Activated CD4-positive, alpha-beta T cell treated with anti-CD3 and anti-CD28 coated beads, Interleukin-2, amount 50 U/mL, for 48 hours (primary cell): ENCODE results near the gene ECEL1.

Experiments
- DNase-seq, 2 experiments: peaks; one replicate each; pipeline ENCODE4 v3.0.0-alpha.2; 2020

The ECEL1 gene

GRCh38 chr2:232522623-232523401, 35.2 kb upstream of the ECEL1 start:
- DNase-seq = no peak

DNA sequence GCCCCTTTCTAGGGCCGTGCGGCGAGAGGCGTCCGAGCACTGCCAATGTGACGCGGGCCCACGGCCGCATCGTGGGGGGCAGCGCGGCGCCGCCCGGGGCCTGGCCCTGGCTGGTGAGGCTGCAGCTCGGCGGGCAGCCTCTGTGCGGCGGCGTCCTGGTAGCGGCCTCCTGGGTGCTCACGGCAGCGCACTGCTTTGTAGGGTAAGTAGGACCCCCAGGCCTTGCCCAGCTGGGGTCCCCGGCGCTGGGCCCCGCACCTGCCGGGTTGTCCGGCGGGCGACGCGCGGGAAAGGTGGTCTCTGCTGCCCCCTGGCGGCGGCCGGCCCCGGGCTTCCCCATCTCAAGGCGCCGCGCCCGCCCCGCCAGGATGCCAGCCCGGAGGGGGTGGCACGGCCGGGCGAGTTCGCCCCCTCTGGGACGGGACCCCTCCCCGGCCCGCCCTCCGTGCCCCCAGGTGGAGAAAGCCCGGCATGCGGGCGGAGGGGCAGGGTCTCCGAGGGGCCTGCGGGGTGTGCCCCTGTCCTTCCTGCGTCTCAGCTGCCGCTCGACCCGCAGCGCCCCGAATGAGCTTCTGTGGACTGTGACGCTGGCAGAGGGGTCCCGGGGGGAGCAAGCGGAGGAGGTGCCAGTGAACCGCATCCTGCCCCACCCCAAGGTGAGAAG, 34.5 kb upstream of the ECEL1 start:
- DNase-seq = peak; percentile 73 to 76

DNA sequence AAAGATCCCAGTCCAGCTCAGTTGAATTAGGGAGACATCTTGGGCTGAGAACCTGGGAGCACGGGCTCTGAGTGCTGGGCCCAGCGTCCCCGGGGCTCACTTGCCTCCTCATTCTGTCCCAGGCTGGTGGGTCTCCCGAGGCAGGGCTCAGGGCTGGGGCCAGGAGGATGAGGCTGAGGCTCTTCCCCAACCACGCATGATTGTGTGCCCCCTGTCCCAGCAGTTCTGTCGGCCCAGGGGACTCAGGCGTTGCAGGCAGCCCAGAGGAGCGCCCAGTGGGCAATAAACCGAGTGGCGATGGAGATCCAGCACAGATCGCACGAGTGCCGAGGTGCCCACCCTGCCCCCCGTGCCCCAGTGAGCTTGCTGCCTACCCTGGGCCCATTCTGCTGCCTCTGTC, 33.5 kb upstream of the ECEL1 start:
- DNase-seq = no peak

DNA sequence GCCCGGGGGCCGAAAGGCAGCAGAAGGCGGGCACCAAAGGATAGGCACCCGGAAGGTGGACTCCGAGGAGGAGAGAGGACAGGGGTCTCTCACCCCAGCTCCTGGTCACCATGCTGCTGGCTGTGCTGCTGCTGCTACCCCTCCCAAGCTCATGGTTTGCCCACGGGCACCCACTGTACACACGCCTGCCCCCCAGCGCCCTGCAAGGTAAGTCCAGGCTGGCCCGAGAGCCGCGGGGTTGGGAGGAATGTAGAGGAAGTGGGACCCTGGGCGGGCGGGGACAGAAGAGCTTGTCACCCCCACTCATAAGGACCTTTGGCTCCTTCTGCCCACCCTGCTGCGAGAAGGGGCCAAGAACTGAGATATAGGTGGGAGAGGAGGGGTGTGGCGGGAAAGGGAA, 32.9 kb upstream of the ECEL1 start:
- no peak for DNase-seq

GRCh38 chr2:232519581-232520438, 32.2 kb upstream of the ECEL1 start, which contains the start of gene PRSS56:
TSS of gene PRSS56 (plus strand) at chr2:232520388. CDS start at chr2:232520599, 211 bp downstream.
- DNase-seq = no peak

DNA sequence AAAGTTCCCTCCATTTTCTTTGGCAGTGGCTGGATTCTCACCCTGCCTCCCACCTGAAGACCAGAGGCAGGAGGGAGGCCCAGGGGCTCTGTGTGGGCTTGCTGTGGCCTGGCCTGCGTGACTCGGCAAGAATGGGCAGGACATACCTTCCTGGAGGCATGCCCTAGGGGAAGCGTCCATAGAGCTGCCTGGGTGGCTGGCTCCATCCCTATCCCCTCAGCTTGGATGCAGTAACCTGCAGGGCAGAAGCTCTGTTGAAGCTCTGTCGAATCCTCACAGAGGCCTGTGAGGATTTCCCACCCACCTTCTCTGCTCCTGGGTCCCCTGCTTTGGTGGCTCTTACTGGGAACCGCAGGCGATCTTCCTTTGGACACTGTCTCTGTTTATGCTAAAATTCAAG, 31.2 kb upstream of the ECEL1 start:
- no peak for DNase-seq

GRCh38 chr2:232516551-232516950, 28.9 kb upstream of the ECEL1 start:
- no peak for DNase-seq

GRCh38 chr2:232515639-232516038, 28.0 kb upstream of the ECEL1 start:
- DNase-seq = no peak

- DNase-seq = no peak
These were observed 25.7 kb upstream of the ECEL1 start for GRCh38 chr2:232513353-232513752.

DNA sequence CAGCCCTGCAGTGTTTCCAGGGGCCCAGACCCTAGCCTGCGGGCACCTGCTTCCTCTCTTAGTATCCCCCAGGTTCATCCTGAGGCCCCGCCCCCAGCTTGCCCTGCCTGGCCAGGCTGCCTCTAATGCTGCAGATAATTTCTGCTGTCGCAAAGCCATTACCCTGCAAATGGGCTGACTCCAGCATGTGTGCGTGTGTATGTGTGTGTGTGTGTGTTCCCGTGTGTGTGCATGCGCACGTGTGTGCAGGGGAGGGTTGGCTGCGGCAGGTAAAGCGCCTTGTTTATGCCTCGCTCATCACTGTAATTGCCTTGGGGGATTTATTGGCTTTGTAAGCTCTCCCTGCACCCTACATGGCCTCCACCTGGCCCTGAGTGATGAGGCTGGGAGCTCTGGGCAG, 25.0 kb upstream of the ECEL1 start:
- DNase-seq = no peak

GRCh38 chr2:232511336-232511890, 23.8 kb upstream of the ECEL1 start:
- no peak for DNase-seq

DNA sequence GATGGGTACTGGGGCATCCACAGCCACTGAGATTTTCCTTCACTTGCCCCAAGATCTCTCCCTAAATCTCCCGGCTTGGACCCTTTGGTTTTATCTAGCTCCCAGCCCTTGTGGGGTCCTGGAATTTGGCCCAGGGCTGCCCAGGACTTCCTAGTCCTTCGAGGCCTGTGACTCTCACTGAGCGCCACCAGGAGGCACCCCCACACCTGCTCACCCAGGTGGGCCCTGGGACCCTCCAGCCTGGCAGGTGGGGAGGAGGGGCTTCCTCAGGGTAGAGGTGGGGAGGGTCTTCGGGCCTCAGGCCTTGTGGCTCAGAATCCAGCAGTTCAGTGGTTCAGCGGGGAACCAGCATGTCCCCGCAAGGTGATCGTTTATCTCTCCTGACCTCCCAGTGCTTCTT, 20.6 kb upstream of the ECEL1 start:
- no peak for DNase-seq

- no peak for DNase-seq
These were observed 19.1 kb upstream of the ECEL1 start for GRCh38 chr2:232506709-232507108.

GRCh38 chr2:232505856-232506255, 18.2 kb upstream of the ECEL1 start:
- no peak for DNase-seq

GRCh38 chr2:232504438-232504837, 16.8 kb upstream of the ECEL1 start:
- no peak for DNase-seq

GRCh38 chr2:232503809-232504323, 16.2 kb upstream of the ECEL1 start:
- no peak for DNase-seq

- DNase-seq = peak; percentile 39 to 45
These were observed 15.5 kb upstream of the ECEL1 start for GRCh38 chr2:232502911-232503808.

DNA sequence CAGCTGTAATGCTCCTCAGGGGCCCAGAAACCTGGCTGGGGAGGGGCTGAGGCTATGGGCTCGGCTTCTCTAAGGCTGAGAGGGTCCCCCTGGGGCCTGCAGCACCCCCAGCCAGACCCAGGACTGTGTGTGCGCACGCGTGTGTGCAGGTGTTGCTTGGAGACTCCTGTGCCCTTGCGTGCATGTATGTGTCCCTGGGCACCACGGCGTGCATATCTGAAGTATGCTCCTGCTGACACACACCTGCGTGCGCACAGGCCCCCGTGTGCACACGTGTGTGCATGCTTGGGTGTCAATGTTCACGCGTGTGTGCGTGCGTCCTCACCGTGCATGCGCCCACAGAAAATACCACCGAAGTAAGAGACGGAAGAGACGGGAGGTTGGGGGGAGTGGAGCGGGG, 14.9 kb upstream of the ECEL1 start:
- DNase-seq = peak in 1 of 2 experiments; percentile 10

DNA sequence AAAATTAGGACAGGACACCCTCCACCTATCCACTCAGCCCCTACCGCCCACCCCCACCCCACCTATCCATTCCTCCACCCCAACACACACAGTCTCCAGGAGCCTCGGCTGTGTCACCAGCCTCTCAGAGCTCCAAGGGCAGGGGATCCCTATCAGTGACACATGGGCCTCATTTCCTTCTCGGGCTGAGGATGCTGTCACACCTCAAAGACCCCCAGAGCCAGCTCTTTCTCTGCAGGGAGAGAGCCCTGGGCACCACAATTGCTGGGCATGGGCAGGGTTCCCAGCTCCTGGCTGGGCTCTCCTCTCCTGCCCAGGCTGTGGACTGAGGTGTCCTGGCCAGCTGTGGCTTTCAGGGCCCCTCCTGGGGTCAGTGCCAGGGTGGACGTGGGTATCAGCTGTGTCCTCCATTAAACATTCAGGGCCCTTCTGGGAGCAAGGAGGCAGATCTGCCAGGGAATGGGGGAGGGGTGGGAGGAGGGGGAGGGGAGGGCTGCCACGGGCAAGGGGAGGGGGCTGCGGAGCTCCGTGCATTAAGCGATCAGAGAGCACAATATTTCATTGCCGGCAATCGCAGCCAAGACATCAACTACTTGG, 14.3 kb upstream of the ECEL1 start:
- DNase-seq = no peak

DNA sequence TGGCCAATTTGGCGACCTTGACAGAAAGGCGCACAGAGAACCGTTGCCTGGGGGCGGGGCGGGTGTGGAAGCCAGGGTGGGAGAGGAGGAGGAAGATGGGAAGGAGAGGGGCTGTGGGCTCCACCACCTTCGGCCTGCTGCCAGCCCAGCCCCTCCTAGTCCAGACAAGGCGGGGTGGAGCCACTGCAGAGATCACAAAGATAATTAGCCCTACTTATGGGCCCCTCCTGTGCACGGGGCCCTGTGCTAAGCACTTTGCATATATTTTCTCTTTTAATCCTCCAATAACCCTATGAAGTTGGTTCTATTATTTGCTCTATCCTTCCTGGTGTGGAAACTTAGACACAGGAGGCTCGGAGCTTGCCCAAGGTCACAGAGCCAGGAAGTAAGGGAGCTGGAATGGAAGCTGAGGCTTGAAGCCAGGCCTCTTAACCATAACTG, 13.7 kb upstream of the ECEL1 start:
- no peak for DNase-seq

DNA sequence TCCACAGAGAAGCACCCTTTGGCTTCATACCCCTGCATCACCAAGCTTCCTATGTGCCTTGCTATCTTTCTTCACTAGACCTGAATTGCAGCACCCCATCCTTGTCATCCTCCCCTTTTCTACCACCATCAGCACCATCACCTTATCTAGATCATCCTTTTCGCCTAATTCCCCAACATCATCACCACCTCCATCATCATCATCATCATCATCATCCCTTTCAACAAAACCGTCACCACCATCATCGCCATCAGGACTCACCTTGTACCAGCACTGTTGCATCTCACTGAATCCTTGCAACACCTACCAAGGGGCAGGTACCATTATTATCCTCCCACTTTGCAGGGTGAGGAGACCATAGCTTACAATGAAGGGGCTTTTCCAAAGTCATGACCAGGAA, 10.8 kb upstream of the ECEL1 start:
- DNase-seq = no peak
